Type B pancreatic cell (in vitro differentiated cells): ENCODE measurements around the gene IP6K1. TPM values are rescaled to one million over a fixed set of nuclear protein-coding genes. Genes with fewer than 3 reads are reported as not detected.

Experiments used
- DNase-seq: peaks from one replicate; pipeline ENCODE4 v3.0.0; 2021; ENCODE audit warnings: mixed read lengths; ENCODE audit not compliant: unreplicated experiment; ENCODE audit errors: extremely low spot score
- H3K27ac Mint-ChIP-seq: 2 replicates; pipeline ENCODE4 v1.8.0; 2021; ENCODE audit warnings: mild to moderate bottlenecking, mixed read lengths
- H3K27me3 Mint-ChIP-seq: 2 replicates; pipeline ENCODE4 v1.8.0; 2021; ENCODE audit warnings: mixed read lengths
- H3K36me3 Mint-ChIP-seq: 2 replicates; pipeline ENCODE4 v1.8.0; 2021; ENCODE audit warnings: mixed read lengths
- H3K4me1 Mint-ChIP-seq: one replicate; pipeline ENCODE4 v1.8.0; 2021; ENCODE audit warnings: mixed read lengths; ENCODE audit not compliant: unreplicated experiment
- H3K4me3 Mint-ChIP-seq: 2 replicates; pipeline ENCODE4 v1.8.0; 2021; ENCODE audit warnings: mild to moderate bottlenecking, mixed read lengths
- H3K9me3 Mint-ChIP-seq: 2 replicates; pipeline ENCODE4 v1.8.0; 2021; ENCODE audit warnings: mixed read lengths
- CTCF ChIP-seq: fragments of 200-600 bp; sonication (generic); conservative IDR thresholded peaks from 2 replicates; pipeline ENCODE4 v1.5.0; 2021; ENCODE audit warnings: antibody characterized with exemption, mild to moderate bottlenecking
- total RNA-seq: library from RNA; stranded (reverse); gene quantifications from 2 replicates; pipeline ENCODE4 v1.2.1, GENCODE V29; 2021; ENCODE audit warnings: low replicate concordance

Gene IP6K1
- total RNA-seq, 1 donor from 2014 or later: 42.5 TPM

- TF ChIP-seq CTCF: no peak
- H3K36me3 Mint-ChIP-seq: no peaks in the 10 kb centered on the region
- H3K27me3 Mint-ChIP-seq: peaks cover 33% of the 10 kb centered on the region
- peak overlapping the region; percentile 88 for H3K4me3 Mint-ChIP-seq
- peaks cover 20% of the 10 kb centered on the region for H3K4me1 Mint-ChIP-seq
- no peak for DNase-seq
- H3K27ac Mint-ChIP-seq: peak overlapping the region; percentile 43
- no peaks in the 10 kb centered on the region for H3K9me3 Mint-ChIP-seq
Observed at GRCh38 chr3:49804141-49805041, 18.0 kb upstream of the IP6K1 start.

GRCh38 chr3:49803465-49804140, 17.3 kb upstream of the IP6K1 start:
- H3K9me3 Mint-ChIP-seq: no peaks in the 10 kb centered on the region
- no peak for DNase-seq
- peaks cover 20% of the 10 kb centered on the region for H3K4me1 Mint-ChIP-seq
- H3K4me3 Mint-ChIP-seq: peak overlapping the region; percentile 88
- H3K27me3 Mint-ChIP-seq: peaks cover 33% of the 10 kb centered on the region
- TF ChIP-seq CTCF: peak; percentile 14
- H3K36me3 Mint-ChIP-seq: no peaks in the 10 kb centered on the region
- H3K27ac Mint-ChIP-seq: no peak overlapping the region

GRCh38 chr3:49802719-49803464, 16.6 kb upstream of the IP6K1 start, which contains the start of gene INKA1:
Gene INKA1 (plus strand): TSS chr3:49803261. CDS start chr3:49803393, 132 bp downstream.
- peak; percentile 91 for DNase-seq
- peak; percentile 95 for TF ChIP-seq CTCF
- Mint-ChIP-seq H3K9me3 (no peaks in the 10 kb centered on the region), H3K36me3 (no peaks in the 10 kb centered on the region), H3K4me3 (peak within 1 kb of the TSS; percentile 88), H3K27ac (peak within 1 kb of the TSS; percentile 53), H3K27me3 (peaks cover 33% of the 10 kb centered on the region), H3K4me1 (peaks cover 20% of the 10 kb centered on the region)

- H3K9me3 Mint-ChIP-seq: no peaks in the 10 kb centered on the region
- H3K36me3 Mint-ChIP-seq: no peaks in the 10 kb centered on the region
- no peak overlapping the region for H3K27ac Mint-ChIP-seq
- peaks cover 37% of the 10 kb centered on the region for H3K27me3 Mint-ChIP-seq
- peak overlapping the region; percentile 88 for H3K4me3 Mint-ChIP-seq
- no peak for TF ChIP-seq CTCF
- no peak for DNase-seq
- peaks cover 13% of the 10 kb centered on the region for H3K4me1 Mint-ChIP-seq
Observed at GRCh38 chr3:49801160-49801559, 14.8 kb upstream of the IP6K1 start.

- Mint-ChIP-seq H3K36me3 (no peaks in the 10 kb centered on the region), H3K27ac (no peak within 1 kb of the TSS), H3K27me3 (peaks cover 30% of the 10 kb centered on the region), H3K9me3 (no peaks in the 10 kb centered on the region), H3K4me1 (peaks cover 5% of the 10 kb centered on the region), H3K4me3 (no peak within 1 kb of the TSS)
- TF ChIP-seq CTCF: no peak
- DNase-seq: no peak
Observed at GRCh38 chr3:49799761-49800160, 13.4 kb upstream of the IP6K1 start, which contains the start of gene CDHR4. Gene CDHR4 (minus strand): TSS chr3:49799873. CDS start chr3:49799812, 61 bp downstream.
